Vagina (tissue), 2 donors: Measurements from ENCODE around the gene PLD2. TPM values are rescaled to one million over a fixed set of nuclear protein-coding genes. Genes with fewer than 3 reads are reported as not detected.

Experiments
- DNase-seq, 2 donors: peaks; one replicate each; pipeline ENCODE4 v3.0.0-alpha.2; 2017; ENCODE audit errors: extremely low spot score in 2 of 2
- H3K27ac ChIP-seq: fragments of 200-600 bp; sonication (generic); one replicate; pipeline ENCODE4 v1.5.1; 2019
- H3K27me3 ChIP-seq: fragments of 200-600 bp; sonication (generic); one replicate; pipeline ENCODE4 v1.5.1; 2019
- H3K36me3 ChIP-seq, 2 donors: fragments of 200-600 bp; sonication (generic); one replicate each; pipeline ENCODE4 v1.5.1; 2017 to 2019
- H3K4me1 ChIP-seq: fragments of 200-600 bp; sonication (generic); one replicate; pipeline ENCODE4 v1.5.1; 2019
- H3K4me3 ChIP-seq, 2 donors: fragments of 200-600 bp; sonication (generic); 1 replicate in 1 of 2; 2 replicates in 1 of 2; pipeline ENCODE4 v1.5.1; 2016 to 2019
- H3K9me3 ChIP-seq: fragments of 200-600 bp; sonication (generic); one replicate; pipeline ENCODE4 v1.5.1; 2019
- POLR2A ChIP-seq, 2 donors: fragments of 450-650 bp; IDR thresholded peaks; one replicate each; pipeline ENCODE4 v1.6.1; 2017; ENCODE audit warnings: antibody characterized with exemption in 2 of 2, mild to moderate bottlenecking in 2 of 2, moderate library complexity in 2 of 2
- POLR2AphosphoS5 ChIP-seq, 2 donors: sonication (generic); formaldehyde crosslinking; IDR thresholded peaks; one replicate each; pipeline ENCODE4 v1.9.0; 2017; ENCODE audit warnings: antibody characterized with exemption in 2 of 2, mild to moderate bottlenecking in 2 of 2, low read depth in 1 of 2; ENCODE audit not compliant: insufficient read depth in 1 of 2
- intact Hi-C: fragments of 100-400 bp; cut with DNase I; formaldehyde crosslinking; loops from one replicate; pipeline ENCODE4 v1.15.1; 2023
- total RNA-seq: library from RNA; depleted of rRNA; stranded (reverse); fragments of >200 nt; gene quantifications from one replicate; pipeline ENCODE4 v1.2.3, GENCODE V29; 2016
- TF ChIP-seq, protein P1 (sequence below), 3 experiments: fragments of 450-650 bp in 2 of 3; fragments of 200-600 bp in 1 of 3; sonication (generic) in 1 of 3; IDR thresholded peaks; one replicate each; pipeline ENCODE4 v1.5.1; 2017 to 2019; ENCODE audit warnings: antibody characterized with exemption in 3 of 3, mild to moderate bottlenecking in 2 of 3, moderate library complexity in 2 of 3

PLD2 gene
- total RNA-seq: 63.6 TPM

DNA sequence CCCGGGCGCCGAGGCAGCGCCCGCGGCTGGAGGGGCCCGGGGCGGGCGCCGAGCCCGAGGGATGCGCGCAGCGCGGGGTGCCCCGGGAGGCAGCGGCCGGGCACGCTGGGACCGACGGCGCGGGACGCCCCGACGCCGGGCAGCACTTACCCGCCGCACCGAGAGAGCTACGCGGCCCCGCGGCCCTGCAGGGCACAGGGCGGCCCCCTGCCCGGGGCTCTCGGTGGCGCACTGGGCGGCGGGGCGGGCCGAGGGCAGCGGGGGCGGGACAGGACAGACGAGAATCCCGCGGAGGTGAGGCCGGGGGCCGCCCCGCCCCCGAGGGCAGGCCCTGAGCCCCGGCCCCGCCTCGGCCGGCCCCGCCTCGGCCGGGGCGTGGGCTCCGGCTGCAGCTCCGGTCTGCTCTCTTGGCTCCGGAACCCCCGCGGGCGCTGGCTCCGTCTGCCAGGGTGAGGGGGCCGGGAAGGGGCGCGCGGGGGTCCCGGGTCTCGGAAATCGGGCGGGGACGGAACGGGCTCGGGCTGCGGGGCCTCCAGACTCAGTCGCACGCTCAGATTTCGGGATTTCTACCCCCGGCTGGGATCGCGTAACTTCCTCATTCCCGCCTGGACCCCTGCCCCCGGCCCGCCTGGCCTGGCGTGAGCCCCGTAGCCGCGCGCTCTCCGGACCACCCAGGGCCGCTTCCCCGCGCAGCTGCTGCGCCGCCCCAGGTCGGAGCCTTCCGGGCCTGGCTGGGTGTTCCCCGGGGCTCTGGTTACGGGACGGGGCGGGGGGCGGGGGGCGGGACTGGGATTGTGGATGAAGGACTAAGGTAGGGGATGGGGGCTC, at the start of gene PLD2:
PLD2 (plus strand) TSS at position 376 of the 828 bp plus-strand sequence. CDS start 621 bp downstream, outside the sequence.
- no peak for DNase-seq
- intact Hi-C loops: no loop called here
- Histone ChIP-seq H3K4me1 (peaks cover 24% of the 10 kb centered on the region), H3K36me3 (no peaks in the 10 kb centered on the region), H3K27ac (peak within 1 kb of the TSS; percentile 85), H3K9me3 (no peaks in the 10 kb centered on the region), H3K4me3 (peak within 1 kb of the TSS; percentile 95 to 96), H3K27me3 (no peaks in the 10 kb centered on the region)
- TF ChIP-seq POLR2A (IDR thresholded peaks at IDR 0.05) (peak in 1 of 2 donors; percentile 41), POLR2AphosphoS5 (IDR thresholded peaks at IDR 0.05; ENCODE audit: insufficient read depth in 1 of 2, low read depth in 1 of 2) (peak in 1 of 2 donors; percentile 46)
- TF ChIP-seq, protein P1, sequence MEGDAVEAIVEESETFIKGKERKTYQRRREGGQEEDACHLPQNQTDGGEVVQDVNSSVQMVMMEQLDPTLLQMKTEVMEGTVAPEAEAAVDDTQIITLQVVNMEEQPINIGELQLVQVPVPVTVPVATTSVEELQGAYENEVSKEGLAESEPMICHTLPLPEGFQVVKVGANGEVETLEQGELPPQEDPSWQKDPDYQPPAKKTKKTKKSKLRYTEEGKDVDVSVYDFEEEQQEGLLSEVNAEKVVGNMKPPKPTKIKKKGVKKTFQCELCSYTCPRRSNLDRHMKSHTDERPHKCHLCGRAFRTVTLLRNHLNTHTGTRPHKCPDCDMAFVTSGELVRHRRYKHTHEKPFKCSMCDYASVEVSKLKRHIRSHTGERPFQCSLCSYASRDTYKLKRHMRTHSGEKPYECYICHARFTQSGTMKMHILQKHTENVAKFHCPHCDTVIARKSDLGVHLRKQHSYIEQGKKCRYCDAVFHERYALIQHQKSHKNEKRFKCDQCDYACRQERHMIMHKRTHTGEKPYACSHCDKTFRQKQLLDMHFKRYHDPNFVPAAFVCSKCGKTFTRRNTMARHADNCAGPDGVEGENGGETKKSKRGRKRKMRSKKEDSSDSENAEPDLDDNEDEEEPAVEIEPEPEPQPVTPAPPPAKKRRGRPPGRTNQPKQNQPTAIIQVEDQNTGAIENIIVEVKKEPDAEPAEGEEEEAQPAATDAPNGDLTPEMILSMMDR (IDR thresholded peaks at IDR 0.05): no peak

DNA sequence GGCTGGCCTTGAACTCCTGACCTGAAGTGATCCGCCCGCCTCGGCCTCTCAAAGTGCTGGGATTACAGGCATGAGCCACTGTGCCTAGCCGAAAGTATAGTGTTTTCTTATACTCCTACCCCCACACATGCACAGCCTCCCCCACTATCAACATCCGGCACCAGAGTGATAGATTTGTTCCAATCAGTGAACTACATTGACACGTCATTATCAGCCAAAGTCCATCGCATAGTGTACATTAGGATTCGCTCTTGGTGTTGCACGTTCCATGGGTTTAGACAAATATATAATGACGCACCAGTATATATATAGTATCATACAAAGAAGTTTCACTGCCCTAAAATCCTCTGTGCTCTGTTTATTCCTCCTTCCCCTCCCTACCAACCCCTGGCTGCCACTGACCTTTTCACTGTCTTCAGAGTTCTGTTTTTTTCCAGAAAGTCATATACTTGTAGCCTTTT, 47.1 kb upstream of the PLD2 start:
- Histone ChIP-seq H3K27ac (no peak overlapping the region), H3K9me3 (no peaks in the 10 kb centered on the region), H3K4me3 (no peak overlapping the region), H3K27me3 (no peaks in the 10 kb centered on the region), H3K4me1 (no peaks in the 10 kb centered on the region), H3K36me3 (no peaks in the 10 kb centered on the region)
- intact Hi-C loops: no loop called here
- TF ChIP-seq, protein P1 (IDR thresholded peaks at IDR 0.05): no peak
- TF ChIP-seq POLR2A (IDR thresholded peaks at IDR 0.05) (no peak), POLR2AphosphoS5 (IDR thresholded peaks at IDR 0.05; ENCODE audit: insufficient read depth in 1 of 2, low read depth in 1 of 2) (no peak)
- no peak for DNase-seq

- H3K4me1 ChIP-seq: no peaks in the 10 kb centered on the region
- H3K27me3 ChIP-seq: no peaks in the 10 kb centered on the region
- no peak overlapping the region for H3K4me3 ChIP-seq
- no peak for TF ChIP-seq POLR2AphosphoS5 (IDR thresholded peaks at IDR 0.05; ENCODE audit: insufficient read depth in 1 of 2, low read depth in 1 of 2)
- no peak for TF ChIP-seq POLR2A (IDR thresholded peaks at IDR 0.05)
- TF ChIP-seq, protein P1 (IDR thresholded peaks at IDR 0.05): no peak
- intact Hi-C loops: no loop called here
- no peaks in the 10 kb centered on the region for H3K36me3 ChIP-seq
- no peak for DNase-seq
- no peaks in the 10 kb centered on the region for H3K9me3 ChIP-seq
- H3K27ac ChIP-seq: no peak overlapping the region
These were observed 42.4 kb upstream of the PLD2 start for GRCh38 chr17:4764595-4764994.

GRCh38 chr17:4766201-4766600, 40.8 kb upstream of the PLD2 start:
- Histone ChIP-seq H3K36me3 (no peaks in the 10 kb centered on the region), H3K9me3 (no peaks in the 10 kb centered on the region), H3K27me3 (no peaks in the 10 kb centered on the region), H3K27ac (no peak overlapping the region), H3K4me3 (no peak overlapping the region), H3K4me1 (no peaks in the 10 kb centered on the region)
- TF ChIP-seq, protein P1 (IDR thresholded peaks at IDR 0.05): no peak
- no peak for TF ChIP-seq POLR2A (IDR thresholded peaks at IDR 0.05)
- no peak for TF ChIP-seq POLR2AphosphoS5 (IDR thresholded peaks at IDR 0.05; ENCODE audit: insufficient read depth in 1 of 2, low read depth in 1 of 2)
- intact Hi-C loops: no loop called here
- no peak for DNase-seq

DNA sequence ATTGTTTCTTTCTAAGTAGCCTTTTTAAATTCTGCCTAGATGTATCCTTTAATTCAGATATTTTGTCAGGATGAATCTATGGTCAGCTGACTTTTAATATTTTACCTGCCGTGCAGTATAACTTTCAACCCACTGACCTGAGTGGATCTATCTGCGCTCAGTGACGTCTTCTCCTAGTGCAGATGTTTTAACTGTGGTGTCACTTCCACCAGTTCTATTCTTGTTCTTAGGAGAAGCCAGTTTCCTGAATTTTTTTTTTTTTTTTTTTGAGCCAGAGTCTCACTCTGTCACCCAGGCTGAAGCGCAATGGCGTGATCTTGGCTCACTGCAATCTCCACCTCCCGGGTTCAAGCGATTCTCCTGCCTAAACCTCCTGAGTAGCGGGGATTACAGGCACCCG, 40.2 kb upstream of the PLD2 start:
- Histone ChIP-seq H3K27ac (no peak overlapping the region), H3K4me3 (no peak overlapping the region), H3K9me3 (no peaks in the 10 kb centered on the region), H3K27me3 (no peaks in the 10 kb centered on the region), H3K4me1 (no peaks in the 10 kb centered on the region), H3K36me3 (no peaks in the 10 kb centered on the region)
- DNase-seq: no peak
- no peak for TF ChIP-seq POLR2AphosphoS5 (IDR thresholded peaks at IDR 0.05; ENCODE audit: insufficient read depth in 1 of 2, low read depth in 1 of 2)
- TF ChIP-seq POLR2A (IDR thresholded peaks at IDR 0.05): no peak
- TF ChIP-seq, protein P1 (IDR thresholded peaks at IDR 0.05): no peak
- intact Hi-C loops: no loop called here
